ENCODE data around the gene PCDHB6. TPM values are rescaled to one million over a fixed set of nuclear protein-coding genes. Genes with fewer than 3 reads are reported as not detected.
A peak's percentile ranks its signal among the peaks of the same experiment; 100 is the strongest.
"Not testable (repeated sequence)": the region's sequence is repeated elsewhere in the genome, so short reads cannot be mapped to it uniquely, and the experiment has no call there.

Gene PCDHB6
- polyA plus RNA-seq, 2 of the 4 experiments (the other 2 are of a cell fraction): 0.92 to 1.0 TPM

DNA sequence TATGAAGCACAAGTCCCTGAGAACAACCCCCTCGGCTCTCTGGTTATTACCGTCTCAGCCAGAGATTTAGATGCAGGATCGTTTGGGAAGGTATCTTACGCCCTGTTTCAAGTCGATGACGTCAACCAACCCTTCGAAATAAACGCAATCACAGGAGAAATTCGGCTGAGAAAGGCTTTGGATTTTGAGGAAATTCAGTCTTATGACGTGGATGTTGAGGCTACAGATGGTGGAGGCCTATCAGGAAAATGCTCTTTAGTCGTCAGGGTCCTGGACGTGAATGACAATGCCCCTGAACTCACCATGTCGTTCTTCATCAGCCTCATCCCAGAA, 1.1 kb downstream of the PCDHB6 start:
- Histone ChIP-seq H3K4me1 (no peaks in the 10 kb centered on the region), H3K4me3 (no peak overlapping the region; the same call in 2 of the 3 replicates), H3K9me3 (peaks cover 12% of the 10 kb centered on the region), H3K4me2 (peak overlapping the region; percentile 78), H3K27ac (no peak overlapping the region)
- POLR2A ChIA-PET: no interaction called here
- FAIRE-seq (no peak), ATAC-seq (no peak), DNase-seq (ENCODE audit: low read depth in 1 of 2, low spot score in 1 of 2) (no peak)
- 57% methylated on average over 13 of the region's 13 CpGs for WGBS (ENCODE audit: missing lambda C conversion rate)
- TF ChIP-seq FOSB (CRISPR knock-in tag; IDR thresholded peaks at IDR 0.05) (no peak), FOSL2 (IDR thresholded peaks at IDR 0.05) (no peak), FOSL2 (CRISPR knock-in tag; IDR thresholded peaks at IDR 0.05) (no peak)
- CTCF ChIA-PET: interaction anchor here (0.7 to 1.8 kb wide), 10 partner anchors 8 to 416 kb away, joined by 3 to 8 read pairs (median 4); partner anchors contain the start of genes PCDHB2, PCDHB5 and PCDHB8

DNA sequence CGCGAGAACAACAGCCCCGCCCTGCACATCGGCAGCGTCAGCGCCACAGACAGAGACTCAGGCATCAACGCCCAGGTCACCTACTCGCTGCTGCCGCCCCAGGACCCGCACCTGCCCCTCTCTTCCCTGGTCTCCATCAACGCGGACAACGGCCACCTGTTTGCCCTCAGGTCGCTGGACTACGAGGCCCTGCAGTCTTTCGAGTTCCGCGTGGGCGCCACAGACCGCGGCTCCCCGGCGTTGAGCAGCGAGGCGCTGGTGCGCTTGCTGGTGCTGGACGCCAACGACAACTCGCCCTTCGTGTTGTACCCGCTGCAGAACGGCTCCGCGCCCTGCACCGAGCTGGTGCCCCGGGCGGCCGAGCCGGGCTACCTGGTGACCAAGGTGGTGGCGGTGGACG, 1.8 kb downstream of the PCDHB6 start:
- POLR2A ChIA-PET; FAIRE-seq; CTCF ChIA-PET; ATAC-seq; H3K4me3 ChIP-seq; DNase-seq (ENCODE audit: low read depth in 1 of 2, low spot score in 1 of 2); H3K4me2 ChIP-seq; H3K4me1 ChIP-seq; H3K27ac ChIP-seq: not testable (repeated sequence)
- H3K9me3 ChIP-seq: peaks cover 15% of the 10 kb centered on the region
- 84% methylated on average over 25 of the region's 41 CpGs for WGBS (ENCODE audit: missing lambda C conversion rate)

DNA sequence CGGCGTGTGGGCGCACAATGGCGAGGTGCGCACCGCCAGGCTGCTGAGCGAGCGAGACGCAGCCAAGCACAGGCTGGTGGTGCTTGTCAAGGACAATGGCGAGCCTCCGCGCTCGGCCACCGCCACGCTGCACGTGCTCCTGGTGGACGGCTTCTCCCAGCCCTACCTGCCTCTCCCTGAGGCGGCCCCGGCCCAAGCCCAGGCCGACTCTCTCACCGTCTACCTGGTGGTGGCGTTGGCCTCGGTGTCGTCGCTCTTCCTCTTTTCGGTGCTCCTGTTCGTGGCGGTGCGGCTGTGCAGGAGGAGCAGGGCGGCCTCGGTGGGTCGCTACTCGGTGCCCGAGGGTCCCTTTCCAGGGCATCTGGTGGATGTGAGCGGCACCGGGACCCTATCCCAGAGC, 2.2 kb downstream of the PCDHB6 start:
- peaks cover 15% of the 10 kb centered on the region for H3K9me3 ChIP-seq
- H3K4me3 ChIP-seq; FAIRE-seq; DNase-seq (ENCODE audit: low read depth in 1 of 2, low spot score in 1 of 2); H3K27ac ChIP-seq; CTCF ChIA-PET; H3K4me1 ChIP-seq; H3K4me2 ChIP-seq; POLR2A ChIA-PET; ATAC-seq: not testable (repeated sequence)
- 84% methylated on average over 17 of the region's 36 CpGs for WGBS (ENCODE audit: missing lambda C conversion rate)

GRCh38 chr5:141155540-141156374, 5.9 kb downstream of the PCDHB6 start:
- FAIRE-seq: peak; percentile 43
- CTCF ChIA-PET: interaction anchor here (0.6 to 2.3 kb wide), 8 partner anchors 12 to 334 kb away, joined by 3 to 6 read pairs (median 4); partner anchors contain the start of genes PCDHA5, PCDHB11, PCDHB5 and PCDHGB3
- POLR2A ChIA-PET: no interaction called here
- Histone ChIP-seq H3K27ac (no peak overlapping the region), H3K9me3 (peaks cover 15% of the 10 kb centered on the region), H3K4me1 (no peaks in the 10 kb centered on the region), H3K4me2 (no peak overlapping the region; the same call in 2 of the 3 replicates), H3K4me3 (no peak overlapping the region)
- TF ChIP-seq MAZ (IDR thresholded peaks at IDR 0.05; ENCODE audit: borderline replicate concordance, low read depth, low read length) (no peak), RAD21 (conservative IDR thresholded peaks at IDR 0.05 in 1 of 2, IDR thresholded peaks at IDR 0.05 in 1 of 2) (peak in 1 of 2 experiments; percentile 13; a peak in 1 of 5 replicates), EHF (CRISPR knock-in tag; IDR thresholded peaks at IDR 0.05) (no peak), POLR2AphosphoS2 (conservative IDR thresholded peaks at IDR 0.05; ENCODE audit: low read length) (no peak), CTCF (IDR thresholded peaks at IDR 0.05) (peak; percentile 18; the same call in 2 of the 3 replicates), HOXB13 (CRISPR knock-in tag; IDR thresholded peaks at IDR 0.05; ENCODE audit: low read depth) (no peak), HMGXB4 (CRISPR knock-in tag; IDR thresholded peaks at IDR 0.05; ENCODE audit: borderline replicate concordance) (no peak), MYC (IDR thresholded peaks at IDR 0.05; ENCODE audit: borderline replicate concordance, low read length) (no peak), E2F6 (IDR thresholded peaks at IDR 0.05; ENCODE audit: borderline replicate concordance, low read depth) (no peak), ELK1 (IDR thresholded peaks at IDR 0.05; ENCODE audit: low read depth, low read length) (no peak), ESRRA (IDR thresholded peaks at IDR 0.05; ENCODE audit: borderline replicate concordance, low read length) (no peak), HOXB5 (CRISPR knock-in tag; IDR thresholded peaks at IDR 0.05) (no peak)
- TF ChIP-seq, protein P1, sequence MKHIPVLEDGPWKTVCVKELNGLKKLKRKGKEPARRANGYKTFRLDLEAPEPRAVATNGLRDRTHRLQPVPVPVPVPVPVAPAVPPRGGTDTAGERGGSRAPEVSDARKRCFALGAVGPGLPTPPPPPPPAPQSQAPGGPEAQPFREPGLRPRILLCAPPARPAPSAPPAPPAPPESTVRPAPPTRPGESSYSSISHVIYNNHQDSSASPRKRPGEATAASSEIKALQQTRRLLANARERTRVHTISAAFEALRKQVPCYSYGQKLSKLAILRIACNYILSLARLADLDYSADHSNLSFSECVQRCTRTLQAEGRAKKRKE (CRISPR knock-in tag; IDR thresholded peaks at IDR 0.05; ENCODE audit: low read depth): no peak
- peak; percentile 23 to 29 for DNase-seq (ENCODE audit: low read depth in 1 of 2, low spot score in 1 of 2)
- WGBS (ENCODE audit: missing lambda C conversion rate): 30% methylated on average over 21 of the region's 21 CpGs
- peak in 1 of 2 experiments; percentile 80; a peak in 3 of 6 replicates for ATAC-seq

- WGBS (ENCODE audit: missing lambda C conversion rate): 93% methylated on average over 12 of the region's 38 CpGs
- H3K27ac ChIP-seq; H3K9me3 ChIP-seq; DNase-seq (ENCODE audit: low read depth in 1 of 2, low spot score in 1 of 2); CTCF ChIA-PET; FAIRE-seq; H3K4me3 ChIP-seq; H3K4me2 ChIP-seq; H3K4me1 ChIP-seq; POLR2A ChIA-PET; ATAC-seq: not testable (repeated sequence)
Measured at GRCh38 chr5:141157356-141157755, 7.5 kb downstream of the PCDHB6 start.
